GM12878 (cell line): ENCODE data around the gene TTLL11.

Experiments used
- CTCF ChIP-seq, 3 experiments: IDR thresholded peaks in 2 of 3; conservative IDR thresholded peaks in 1 of 3; 2 replicates each; pipeline ENCODE4 v1.5.1; 2011; ENCODE audit warnings: low read depth in 3 of 3, low read length in 3 of 3, mild to moderate bottlenecking in 3 of 3, control low read depth in 2 of 3, moderate library complexity in 2 of 3, inconsistent platforms in 1 of 3, mixed read lengths in 1 of 3; ENCODE audit not compliant: control insufficient read depth in 2 of 3, insufficient read depth in 1 of 3; ENCODE audit errors: extremely low read depth in 1 of 3
- ZNF687 ChIP-seq: fragments of 450-650 bp; IDR thresholded peaks from 2 replicates; pipeline ENCODE4 v1.6.1; 2017; ENCODE audit warnings: mild to moderate bottlenecking, moderate library complexity

GRCh38 chr9:121825031-121825691 lies 267.9 kb downstream of the TTLL11 start:
- TF ChIP-seq CTCF (IDR thresholded peaks at IDR 0.05 in 2 of 3, conservative IDR thresholded peaks at IDR 0.05 in 1 of 3; ENCODE audit: control insufficient read depth in 2 of 3, extremely low read depth in 1 of 3, insufficient read depth in 1 of 3, low read depth in 3 of 3, low read length in 3 of 3) (no peak), ZNF687 (no peak)
